ENCODE measurements around the gene TRIM66.

The TRIM66 gene

DNA sequence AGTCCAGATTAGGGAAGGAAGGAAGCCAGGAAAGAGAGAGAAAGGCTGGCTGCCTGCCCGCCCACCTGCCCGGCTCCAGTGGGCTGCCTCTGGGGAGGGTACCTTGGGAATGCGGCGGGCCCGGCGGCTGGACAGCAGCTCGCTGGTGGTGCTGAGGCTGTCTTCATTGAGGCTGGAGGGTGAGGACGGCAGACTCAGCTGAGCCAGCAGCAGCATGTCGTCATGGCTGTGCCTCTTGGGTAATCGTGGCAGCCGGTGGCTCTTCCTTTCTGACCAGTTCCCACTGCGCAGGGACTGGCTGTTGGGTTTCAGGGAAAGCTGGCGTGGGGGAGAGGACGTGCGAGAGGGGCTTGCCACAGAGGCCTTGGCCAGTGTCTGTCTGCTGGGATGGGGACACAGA is 33.0 kb upstream of the TRIM66 start:
- no peak for DNase-seq (ENCODE audit: low read depth in 3 of 3)

DNA sequence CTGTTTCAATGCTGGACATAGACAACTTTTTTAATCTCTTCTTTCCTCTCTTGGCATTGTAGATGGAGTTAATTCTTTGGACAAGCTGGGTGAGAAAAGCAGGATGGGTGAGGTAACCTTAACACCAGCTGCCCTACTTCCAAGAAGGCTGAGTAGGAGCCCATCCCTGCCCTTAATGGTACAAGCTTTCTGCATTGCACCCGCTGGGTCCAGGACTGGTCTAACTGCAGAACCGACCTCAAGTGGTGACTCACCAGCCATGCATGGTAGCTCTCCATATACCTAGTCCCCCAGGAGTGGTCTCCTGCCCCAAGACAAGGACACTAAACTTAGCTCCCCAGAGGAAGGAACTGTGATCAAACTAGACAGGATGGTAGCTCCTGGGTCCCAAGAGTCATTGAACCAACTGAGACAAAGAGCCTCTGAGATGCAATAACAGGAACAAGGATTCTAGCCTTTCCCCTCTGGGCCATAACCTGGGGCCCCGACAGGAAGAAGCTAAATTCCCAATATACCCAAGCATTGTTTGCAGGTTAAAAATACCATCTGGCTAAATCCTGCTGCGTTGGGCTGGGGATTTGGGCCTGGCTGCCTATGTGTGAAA is 32.3 kb upstream of the TRIM66 start:
- DNase-seq (ENCODE audit: low read depth in 3 of 3): no peak

DNA sequence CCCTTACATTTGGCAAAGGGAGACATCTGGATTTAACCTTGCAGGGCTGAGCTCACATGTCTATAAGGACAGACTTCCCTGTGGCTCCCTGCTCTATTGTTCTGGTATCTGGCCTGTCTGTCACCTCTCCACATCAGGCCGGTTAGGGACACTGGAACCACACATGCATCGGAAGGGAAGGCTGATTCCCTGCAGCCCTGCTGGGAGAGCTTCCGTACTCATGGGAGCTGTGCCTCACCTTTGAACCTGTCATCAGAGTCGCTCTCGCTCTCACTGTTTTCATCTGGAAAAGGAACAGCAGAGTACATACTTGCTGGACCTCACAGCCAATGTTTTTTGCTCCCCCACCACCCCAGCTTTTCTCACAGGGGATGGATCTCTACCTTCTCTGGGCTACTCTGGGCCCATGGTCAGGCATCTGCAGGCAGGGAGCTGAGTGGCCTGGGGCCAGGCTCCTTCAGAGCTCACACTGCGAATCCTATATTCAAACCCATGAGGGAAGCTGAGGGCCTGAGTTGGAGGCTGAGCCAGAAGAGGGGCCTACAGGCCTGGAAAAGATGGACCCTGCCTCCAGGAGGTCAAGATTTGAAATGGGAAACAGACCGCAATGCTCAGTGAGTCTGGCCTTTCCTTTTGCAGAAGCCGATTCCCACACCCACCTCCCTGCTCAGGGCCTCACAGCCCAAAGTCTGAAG is 31.4 kb upstream of the TRIM66 start:
- DNase-seq (ENCODE audit: low read depth in 3 of 3): no peak

DNA sequence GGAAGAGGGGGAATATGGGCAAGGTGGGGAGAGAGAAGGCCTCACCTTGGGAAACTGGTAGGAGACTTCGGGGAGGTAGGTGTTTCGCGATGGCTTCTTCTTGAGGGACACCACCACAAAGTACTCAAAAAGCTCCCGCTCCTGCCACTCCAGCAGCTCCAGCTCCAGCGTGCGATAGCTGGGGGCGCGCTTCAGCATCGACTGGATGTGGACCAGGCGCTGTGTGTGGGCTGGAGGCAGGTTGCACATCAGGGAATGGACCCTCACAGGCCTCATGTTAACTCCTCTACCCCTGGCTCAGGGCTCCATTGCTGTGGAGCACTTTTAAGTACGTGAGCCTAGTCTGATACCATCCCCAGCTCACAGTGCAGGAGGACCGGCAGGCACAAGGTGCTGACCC is 30.0 kb upstream of the TRIM66 start:
- DNase-seq (ENCODE audit: low read depth in 3 of 3): no peak

DNA sequence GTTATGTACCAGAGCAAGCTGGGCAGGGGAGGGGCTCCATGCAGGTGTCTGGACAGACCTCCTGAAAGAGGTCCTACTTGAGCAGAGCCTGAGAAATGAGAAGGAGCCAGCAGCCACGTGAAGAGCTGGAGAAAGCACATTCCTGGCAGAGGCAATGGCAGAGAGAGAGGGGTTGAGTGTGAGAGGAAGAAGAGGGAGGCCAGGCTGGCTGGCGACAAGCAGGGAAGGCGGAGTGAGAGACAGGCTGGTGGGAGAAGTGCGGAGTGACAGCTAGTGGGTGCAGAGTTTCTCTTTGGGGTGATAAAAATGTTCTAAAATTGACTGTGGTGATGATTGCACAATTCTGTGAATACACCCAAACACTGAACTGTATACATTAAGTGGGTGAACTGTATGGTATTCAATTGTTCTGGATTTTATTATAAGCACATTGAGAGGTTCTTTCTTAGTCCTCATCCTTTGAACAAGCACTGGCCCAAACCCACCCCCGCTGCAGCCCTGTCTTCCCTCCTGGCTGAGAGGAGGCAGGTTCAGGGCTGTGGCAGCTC is 29.5 kb upstream of the TRIM66 start:
- DNase-seq (ENCODE audit: low read depth in 3 of 3): no peak

DNA sequence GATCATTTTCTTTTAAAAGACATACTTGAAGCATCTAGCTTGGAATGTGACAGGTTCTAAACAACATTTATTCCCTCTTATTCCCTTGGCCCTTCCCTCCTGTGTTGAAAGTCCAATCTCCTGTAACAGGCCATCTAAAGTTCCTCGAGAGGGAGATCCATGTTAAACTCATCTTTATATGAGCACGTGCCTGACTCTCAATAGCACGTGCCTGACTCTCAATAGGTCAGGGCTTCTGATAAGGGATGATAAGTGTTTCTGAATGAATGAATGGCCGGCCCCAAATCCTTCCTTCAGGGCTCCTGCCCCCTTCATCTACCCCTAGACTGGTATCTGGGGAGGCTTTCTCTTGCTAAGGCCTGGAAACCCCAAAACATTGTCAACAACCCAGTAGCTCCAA is 27.3 kb upstream of the TRIM66 start:
- DNase-seq (ENCODE audit: low read depth in 3 of 3): no peak

DNA sequence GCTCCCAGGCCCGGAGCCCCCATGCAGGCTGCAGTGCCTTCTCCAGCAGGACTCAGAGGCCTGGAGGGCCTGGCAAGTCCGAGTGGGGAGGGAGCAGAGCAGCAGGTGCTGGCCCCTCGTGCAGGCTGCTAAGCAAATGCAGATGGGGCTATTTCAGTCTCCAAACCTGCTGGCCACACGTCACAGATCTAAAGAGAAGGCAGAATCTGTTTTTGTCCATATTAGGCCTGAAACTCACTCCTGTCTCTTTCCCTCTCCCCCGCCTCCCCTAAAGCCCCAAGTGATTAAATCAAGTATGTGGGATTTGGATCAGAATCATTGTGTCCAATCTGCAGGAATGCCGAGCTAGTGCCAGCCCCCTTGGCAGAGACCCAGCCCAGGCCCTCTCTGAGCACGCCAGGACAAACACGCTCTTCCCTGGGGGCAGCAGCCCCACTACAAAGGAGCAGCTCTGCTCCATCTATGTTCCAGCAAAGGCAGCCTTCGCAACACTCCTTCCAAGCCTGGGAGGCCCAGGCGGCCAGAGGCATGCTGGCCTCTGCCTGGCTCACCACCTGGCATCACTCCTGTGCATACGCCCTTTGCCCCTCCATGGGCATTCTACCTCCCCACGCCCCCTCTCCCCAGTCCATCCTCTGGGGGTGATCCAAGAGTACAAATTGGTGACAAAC is 26.7 kb upstream of the TRIM66 start:
- DNase-seq (ENCODE audit: low read depth in 3 of 3): no peak

DNA sequence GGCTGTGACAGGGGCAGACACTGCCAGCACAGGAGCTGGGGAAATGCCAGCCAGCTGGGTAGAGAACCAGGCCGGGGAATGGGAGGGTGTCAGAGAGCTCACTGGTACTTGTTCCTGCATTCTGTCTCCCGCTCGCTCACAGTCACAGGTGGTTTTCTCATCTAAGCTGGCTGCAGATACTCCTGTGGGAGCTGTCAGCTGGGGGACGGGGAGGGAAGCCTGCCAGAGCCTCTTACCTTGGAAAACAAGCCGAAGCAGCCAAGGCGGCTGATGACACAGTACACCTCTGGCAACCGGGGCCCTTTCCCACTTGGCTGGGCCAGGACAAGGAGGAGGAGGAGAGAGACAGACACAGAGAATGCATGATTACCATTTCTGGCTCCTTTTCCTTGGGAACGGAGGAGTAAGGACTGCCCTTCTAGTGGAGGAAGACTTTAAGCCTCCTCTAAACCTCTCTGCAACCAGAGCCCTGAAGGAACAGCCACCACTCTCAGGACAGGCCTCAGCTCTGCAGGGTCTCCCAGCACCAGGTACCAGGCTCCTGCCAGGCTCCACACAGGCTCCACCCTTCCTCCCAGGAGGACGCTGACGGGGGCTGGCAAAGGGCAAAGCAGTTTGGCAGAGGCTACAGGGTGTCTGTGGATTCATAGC is 25.2 kb upstream of the TRIM66 start:
- DNase-seq (ENCODE audit: low read depth in 3 of 3): no peak

DNA sequence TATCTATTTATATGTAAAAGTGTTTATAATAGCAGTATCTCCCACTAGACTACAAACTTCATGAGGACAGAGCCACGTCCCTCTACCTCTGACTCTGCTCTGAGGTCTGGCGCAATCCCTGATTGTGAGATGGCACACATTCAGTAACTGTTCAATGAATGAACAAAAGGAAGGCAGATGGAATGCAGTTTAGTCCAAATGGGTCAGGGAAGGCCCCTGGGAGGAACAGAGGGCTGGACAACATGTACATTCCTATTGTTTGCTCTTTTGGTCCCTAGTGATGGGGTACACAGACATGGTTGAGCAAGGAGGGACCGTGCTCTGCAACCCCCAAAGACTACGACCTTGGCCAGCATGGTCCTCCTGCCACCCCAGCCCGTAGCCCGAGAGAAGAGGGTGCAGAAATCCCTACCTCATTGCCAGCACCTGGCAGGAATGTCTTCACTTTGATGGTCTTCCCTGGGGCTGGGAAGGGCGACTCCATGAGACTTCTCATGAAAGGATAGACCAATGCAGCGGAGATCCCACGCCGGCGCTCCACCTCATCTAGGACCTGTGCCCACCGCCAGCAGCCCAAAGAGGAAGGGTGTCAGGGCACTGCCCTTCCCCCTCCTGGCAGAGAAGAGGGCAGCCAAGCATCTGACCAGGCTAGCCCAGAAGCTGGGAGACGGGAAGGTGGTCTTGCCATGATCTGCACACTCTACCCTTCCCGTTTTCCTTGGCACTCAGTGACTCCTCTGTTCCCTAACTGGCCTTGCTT is 24.4 kb upstream of the TRIM66 start:
- no peak for DNase-seq (ENCODE audit: low read depth in 3 of 3)

DNA sequence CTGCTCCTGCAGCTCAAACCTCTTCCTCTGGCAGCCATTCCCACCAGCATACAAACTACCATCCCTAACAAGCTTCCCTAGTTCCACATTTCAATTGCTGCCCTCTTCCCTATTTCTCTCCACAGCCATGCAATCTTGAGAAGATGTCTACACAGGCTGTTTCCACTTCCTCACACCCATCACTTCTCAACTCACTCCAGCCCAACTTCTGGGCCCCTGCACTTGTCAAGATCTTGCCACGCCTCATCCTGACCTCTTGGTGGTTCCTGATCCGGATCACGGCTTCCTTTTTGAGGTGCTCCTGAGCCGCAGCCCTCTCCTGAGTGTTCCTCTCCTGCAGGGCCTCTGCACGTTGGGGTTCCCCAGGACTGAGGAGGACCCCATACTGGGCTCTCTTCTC is 22.7 kb upstream of the TRIM66 start:
- no peak for DNase-seq (ENCODE audit: low read depth in 3 of 3)

DNA sequence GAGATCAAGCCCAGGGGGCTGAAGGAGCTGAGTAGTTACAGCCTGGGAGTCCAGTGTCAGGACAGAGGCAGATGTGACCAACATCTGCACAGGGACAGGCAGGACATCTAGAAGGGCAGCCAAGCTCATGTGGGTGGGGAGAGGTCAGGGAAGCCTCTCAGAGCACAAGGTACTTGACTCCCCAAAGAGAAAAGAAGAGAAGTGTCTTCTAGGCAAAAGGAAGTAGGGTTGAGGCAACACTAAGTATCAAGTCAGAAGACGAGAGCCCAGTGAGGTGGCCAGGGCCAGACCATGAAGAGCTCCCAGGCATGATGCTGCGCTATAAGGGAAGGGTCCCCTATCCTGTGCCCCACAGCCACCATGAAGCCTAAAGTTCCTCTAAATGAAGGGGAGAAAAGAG is 21.7 kb upstream of the TRIM66 start:
- no peak for DNase-seq (ENCODE audit: low read depth in 3 of 3)

DNA sequence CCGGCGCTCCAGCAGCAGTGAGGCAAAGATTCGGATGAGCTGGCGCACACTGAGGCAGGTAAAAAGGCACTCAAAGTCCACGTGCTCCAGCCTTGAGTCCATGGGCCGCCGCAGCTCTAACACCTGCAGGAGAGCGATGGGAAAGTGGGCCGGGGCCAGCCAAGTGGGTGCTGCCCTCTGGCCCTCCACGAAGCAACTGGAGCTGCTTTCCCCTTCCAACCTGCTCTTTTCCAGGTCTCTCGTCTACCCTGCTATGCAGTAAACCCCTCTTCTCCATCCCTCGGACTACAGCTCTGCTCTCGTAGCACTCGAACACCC is 20.1 kb upstream of the TRIM66 start:
- DNase-seq (ENCODE audit: low read depth in 3 of 3): no peak

DNA sequence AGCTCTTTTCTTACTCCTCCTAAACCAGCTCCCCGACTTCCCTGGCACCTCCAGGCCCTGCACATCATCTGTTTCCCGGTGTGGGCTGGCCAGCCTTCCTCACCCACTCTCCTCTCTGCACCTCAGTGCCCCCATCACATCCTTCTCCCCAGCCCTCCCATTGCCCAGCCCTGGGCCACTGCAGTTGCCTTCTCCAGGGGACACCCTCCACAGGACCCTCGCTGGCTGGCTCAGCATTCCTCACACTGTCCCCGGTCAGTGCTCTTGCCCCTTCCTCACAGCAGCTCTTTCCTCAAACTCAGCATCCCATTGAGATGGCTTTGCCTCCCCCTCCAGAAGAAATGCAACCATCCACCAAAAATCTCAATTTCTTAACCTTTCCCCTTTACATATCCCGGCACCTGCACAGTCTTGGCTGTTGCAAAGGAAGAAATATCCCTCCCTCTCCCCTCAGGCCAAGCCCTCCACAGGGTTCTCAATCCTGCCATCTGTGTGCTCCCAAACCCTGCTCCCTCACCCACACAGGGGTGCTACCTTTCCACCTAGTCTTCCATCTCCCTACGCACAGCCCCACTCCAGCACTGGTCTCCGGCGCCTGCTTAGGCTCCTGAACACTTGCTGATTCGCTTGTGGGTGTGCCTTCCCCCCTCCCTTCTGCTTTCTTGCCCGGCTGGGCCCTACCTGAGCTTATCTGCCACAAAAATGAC is 19.6 kb upstream of the TRIM66 start:
- DNase-seq (ENCODE audit: low read depth in 3 of 3): no peak

DNA sequence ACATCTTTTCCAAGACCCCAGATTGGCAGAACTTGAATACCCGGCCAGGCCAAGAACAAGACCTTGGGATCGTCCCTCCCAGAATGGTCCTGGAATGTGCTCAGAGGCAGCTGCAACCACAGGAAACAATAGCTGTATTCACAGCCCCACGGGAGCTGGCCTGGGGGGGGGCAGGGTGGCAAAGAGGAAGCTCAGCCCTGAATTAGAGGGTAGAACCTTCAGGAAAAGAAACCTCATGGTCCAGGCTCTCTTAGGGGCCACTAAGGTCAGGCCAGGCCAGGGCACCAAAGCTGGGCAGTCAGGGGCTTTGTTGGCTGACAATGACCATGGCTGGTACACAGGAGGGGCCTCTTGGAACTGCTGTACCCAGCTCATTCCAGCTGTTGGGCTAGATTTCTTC is 17.4 kb upstream of the TRIM66 start:
- DNase-seq (ENCODE audit: low read depth in 3 of 3): no peak

DNA sequence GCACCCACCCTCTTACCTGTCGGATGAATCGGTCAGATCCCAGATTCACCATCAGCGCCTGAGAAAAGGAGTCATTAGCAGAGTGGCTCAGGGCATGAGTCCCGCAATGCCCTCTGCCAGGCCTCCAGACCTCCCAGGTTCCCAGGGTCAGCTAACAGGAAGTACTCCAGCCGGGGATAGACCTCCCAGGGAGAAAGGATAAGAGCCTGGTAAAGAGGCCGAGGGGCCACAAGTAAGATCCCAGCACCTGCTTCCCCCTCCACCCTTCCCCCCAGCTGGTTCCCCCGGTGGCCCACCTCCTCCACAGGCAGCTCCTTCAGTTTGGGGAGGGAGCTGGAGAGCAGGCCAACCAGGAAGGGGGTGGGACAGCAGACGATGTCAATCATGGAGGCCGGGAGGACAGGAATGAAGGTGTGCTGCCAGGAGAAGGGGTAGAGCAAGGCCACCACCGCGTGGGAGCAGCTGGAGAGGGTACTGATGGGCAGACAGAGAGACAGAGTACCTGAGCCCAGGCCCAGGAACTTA is 16.5 kb upstream of the TRIM66 start:
- DNase-seq (ENCODE audit: low read depth in 3 of 3): no peak

DNA sequence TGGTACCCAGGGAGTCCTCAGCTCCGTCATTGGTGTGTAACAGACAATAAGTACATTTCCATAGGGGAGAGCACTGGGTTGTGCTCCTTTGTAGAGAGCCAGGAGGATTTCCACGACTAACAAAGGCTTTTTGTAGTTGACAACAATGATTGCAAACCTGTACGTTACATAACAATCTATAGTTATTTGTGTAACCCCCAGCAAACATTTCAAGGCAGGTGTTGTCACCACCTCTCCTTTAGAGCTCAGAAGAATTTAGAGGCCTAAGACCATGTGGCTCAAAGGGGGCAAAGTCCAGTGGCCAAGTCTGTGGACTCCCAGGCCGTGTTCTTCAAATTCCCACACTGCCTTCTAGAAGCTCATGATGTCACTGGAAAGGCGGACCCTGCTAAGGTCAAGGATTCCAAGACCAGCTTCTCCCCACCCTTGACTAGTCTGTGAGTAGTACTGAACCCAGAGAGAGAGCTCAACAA is 15.9 kb upstream of the TRIM66 start:
- no peak for DNase-seq (ENCODE audit: low read depth in 3 of 3)

DNA sequence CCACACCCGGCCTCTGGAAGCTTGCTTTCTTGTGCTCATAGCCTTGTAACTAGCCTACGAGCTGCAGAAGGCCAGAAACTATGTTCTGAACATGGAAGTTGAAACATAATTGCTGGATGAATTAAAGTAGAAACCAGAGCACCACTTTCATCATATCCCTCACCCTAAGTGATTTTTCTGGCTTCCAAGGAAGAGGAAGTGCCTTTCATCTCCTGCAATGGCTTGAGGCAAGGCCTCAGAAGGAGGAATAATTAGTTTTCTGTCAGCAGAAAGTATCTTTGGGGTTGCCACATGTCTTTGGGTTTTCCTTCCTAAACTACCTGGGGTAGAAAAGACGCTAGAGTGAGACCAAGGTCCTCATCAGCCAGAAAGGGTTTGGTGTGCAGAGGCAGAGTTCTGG is 14.6 kb upstream of the TRIM66 start:
- no peak for DNase-seq (ENCODE audit: low read depth in 3 of 3)

DNA sequence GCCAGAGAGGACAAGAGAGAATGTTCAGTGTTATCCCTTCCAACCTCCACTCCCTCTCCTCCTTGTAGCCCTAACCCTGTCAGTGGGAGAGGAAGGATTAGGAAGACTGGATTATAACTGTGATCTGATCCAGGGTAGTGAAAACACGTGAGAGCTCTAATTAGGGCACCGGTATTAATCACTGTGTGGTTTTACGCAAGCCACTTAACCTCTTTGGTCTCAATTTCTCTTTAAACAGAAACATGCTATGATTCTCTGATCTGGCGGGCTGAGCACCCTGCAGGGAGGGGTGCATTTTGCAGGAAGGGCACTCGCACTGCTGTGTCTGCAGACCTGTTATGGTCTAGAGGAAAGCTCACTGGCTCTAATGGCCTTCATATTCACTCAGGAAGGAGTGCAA is 11.7 kb upstream of the TRIM66 start:
- DNase-seq (ENCODE audit: low read depth in 3 of 3): no peak

DNA sequence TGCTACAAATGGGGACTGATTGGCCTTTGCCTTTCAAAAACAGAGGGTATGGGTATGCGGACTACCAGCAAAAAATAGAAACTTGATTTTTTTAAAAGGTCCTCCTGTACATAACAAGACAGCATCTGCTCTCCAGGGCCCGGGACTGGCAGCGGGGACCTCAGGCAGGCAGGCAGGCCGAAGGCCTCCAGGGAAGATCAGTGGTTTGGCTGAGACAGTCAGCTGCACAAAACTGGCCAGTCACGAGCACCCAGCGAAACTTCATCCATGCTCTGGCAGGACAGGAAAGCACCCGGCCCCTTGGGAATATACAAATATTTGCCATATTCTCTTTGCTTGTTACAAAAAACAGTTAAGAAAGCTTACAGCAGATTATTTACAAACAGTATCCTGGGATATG is 11.1 kb upstream of the TRIM66 start:
- DNase-seq (ENCODE audit: low read depth in 3 of 3): no peak

DNA sequence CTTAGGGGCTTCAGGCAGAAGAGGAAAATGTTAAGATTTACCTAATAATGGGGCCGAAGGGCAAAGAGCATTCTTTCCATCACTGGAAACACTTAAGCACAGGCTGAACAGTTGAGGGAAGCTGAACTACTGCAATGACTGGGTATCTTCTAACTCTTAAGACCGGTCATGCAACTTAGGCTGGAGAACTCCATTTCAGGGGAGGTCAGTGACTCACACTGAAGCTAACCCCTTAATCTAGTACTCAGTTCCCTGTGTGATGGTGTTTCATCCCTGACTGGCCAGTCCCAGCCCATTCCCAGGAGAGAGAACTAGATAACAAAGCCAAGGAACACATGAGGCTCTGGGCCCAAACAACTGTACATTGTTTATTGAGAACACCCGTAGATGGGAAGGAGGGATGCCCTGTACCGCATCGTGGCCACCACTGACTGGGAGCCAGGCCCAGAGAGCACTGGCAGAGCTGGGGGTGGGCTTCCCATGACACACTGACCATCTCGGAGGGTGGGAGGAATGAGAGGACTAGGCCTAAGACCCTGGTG is 10.6 kb upstream of the TRIM66 start:
- DNase-seq (ENCODE audit: low read depth in 3 of 3): no peak

DNA sequence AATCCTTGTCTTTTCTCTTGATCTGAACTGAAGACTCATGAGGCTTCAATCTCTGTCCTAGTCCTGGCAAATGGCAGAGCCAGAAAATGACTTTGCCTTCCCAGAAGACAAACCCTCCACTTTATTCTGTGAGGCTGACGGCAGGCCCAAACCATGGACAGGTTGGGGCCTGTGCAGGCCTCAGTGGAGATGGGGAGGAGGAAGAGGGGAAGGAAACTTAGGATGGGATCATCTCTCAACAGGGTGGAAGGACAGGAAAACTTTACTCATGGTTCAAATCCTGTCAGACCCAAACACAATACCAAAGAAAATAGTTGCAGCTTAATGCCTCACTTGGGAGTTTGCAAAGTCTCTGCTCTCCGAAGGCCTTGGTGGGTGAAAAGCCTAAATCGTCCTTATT is 10.0 kb upstream of the TRIM66 start:
- DNase-seq (ENCODE audit: low read depth in 3 of 3): no peak

Measured in stimulated activated CD4-positive, alpha-beta T cell treated with anti-CD3 and anti-CD28 coated beads, TNF-alpha, amount 100 ng/mL, for 24 hours (primary cell).